Measurements from ENCODE around the gene RHEB.

The RHEB gene

GRCh38 chr7:151431768-151432311 lies 87.9 kb downstream of the RHEB start:
- no peak for DNase-seq (ENCODE audit: low read depth)

- no peak for DNase-seq (ENCODE audit: low read depth)
Observed at GRCh38 chr7:151431281-151431767, 88.4 kb downstream of the RHEB start.

GRCh38 chr7:151430391-151431205 lies 89.1 kb downstream of the RHEB start:
- DNase-seq (ENCODE audit: low read depth): no peak

- peak; percentile 52 for DNase-seq (ENCODE audit: low read depth)
Observed at GRCh38 chr7:151429560-151430331, 89.9 kb downstream of the RHEB start.

- no peak for DNase-seq (ENCODE audit: low read depth)
Observed at GRCh38 chr7:151429237-151429559, 90.5 kb downstream of the RHEB start.

- DNase-seq (ENCODE audit: low read depth): no peak
Observed at GRCh38 chr7:151428378-151429236, 91.1 kb downstream of the RHEB start.

GRCh38 chr7:151427705-151428377 lies 91.9 kb downstream of the RHEB start:
- no peak for DNase-seq (ENCODE audit: low read depth)

GRCh38 chr7:151426904-151427704 lies 92.6 kb downstream of the RHEB start:
- DNase-seq (ENCODE audit: low read depth): no peak

- DNase-seq (ENCODE audit: low read depth): no peak
Observed at GRCh38 chr7:151426441-151426903, 93.2 kb downstream of the RHEB start.

GRCh38 chr7:151425670-151426440 lies 93.8 kb downstream of the RHEB start:
- no peak for DNase-seq (ENCODE audit: low read depth)

GRCh38 chr7:151424799-151425198 lies 94.9 kb downstream of the RHEB start:
- DNase-seq (ENCODE audit: low read depth): no peak

- no peak for DNase-seq (ENCODE audit: low read depth)
Observed at GRCh38 chr7:151423936-151424335, 95.8 kb downstream of the RHEB start.

GRCh38 chr7:151423226-151423625 lies 96.5 kb downstream of the RHEB start:
- DNase-seq (ENCODE audit: low read depth): no peak

- no peak for DNase-seq (ENCODE audit: low read depth)
Observed at GRCh38 chr7:151422212-151422611, 97.5 kb downstream of the RHEB start.

GRCh38 chr7:151420144-151420543 lies 99.6 kb downstream of the RHEB start:
- DNase-seq (ENCODE audit: low read depth): no peak

GRCh38 chr7:151416941-151417315 lies 102.8 kb downstream of the RHEB start:
- no peak for DNase-seq (ENCODE audit: low read depth)

- DNase-seq (ENCODE audit: low read depth): no peak
Observed at GRCh38 chr7:151416112-151416940, 103.4 kb downstream of the RHEB start.
